Measurements from ENCODE around the gene HMOX2. TPM values are rescaled to one million over a fixed set of nuclear protein-coding genes. Genes with fewer than 3 reads are reported as not detected.

HMOX2 gene
- total RNA-seq, 4 donors from 2014 or later = 46.9 to 94.0 (median 75.0) TPM

DNA sequence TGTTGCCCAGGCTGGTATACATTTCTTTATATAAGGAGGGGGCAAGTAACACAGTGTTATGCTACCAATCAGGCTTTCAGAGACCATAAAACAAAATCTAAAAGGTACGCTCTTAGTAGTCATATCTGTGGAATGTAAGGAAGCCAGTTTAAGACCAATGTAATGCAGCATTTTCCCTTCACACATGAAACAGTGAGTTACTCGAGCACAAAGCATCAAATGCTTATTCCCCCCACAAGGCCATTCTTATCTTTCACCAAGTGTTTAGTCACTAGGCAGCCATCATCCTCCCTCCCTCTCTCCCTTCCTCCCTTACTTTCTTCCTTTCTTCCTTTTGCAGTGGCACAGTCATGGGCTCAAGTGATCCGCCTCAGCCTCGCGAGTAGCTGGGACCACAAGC lies 12.8 kb downstream of the HMOX2 start:
- Histone ChIP-seq H3K4me1 (peaks cover 0 to 39% (median 26%) of the 10 kb centered on the region in 3 donors), H3K27me3 (no peaks in the 10 kb centered on the region), H3K36me3 (peaks cover 0 to 57% (median 3%) of the 10 kb centered on the region in 3 donors), H3K27ac (peak overlapping the region; percentile 13 to 65 (median 59)), H3K4me3 (no peak overlapping the region), H3K9me3 (no peaks in the 10 kb centered on the region)
- intact Hi-C loops (cut with DNase I) = no loop called here
- 91 to 93% methylated on average over 5 of the region's 5 CpGs for WGBS, 2 donors
- no peak for TF ChIP-seq POLR2A (IDR thresholded peaks at IDR 0.05)
- TF ChIP-seq, protein P1, sequence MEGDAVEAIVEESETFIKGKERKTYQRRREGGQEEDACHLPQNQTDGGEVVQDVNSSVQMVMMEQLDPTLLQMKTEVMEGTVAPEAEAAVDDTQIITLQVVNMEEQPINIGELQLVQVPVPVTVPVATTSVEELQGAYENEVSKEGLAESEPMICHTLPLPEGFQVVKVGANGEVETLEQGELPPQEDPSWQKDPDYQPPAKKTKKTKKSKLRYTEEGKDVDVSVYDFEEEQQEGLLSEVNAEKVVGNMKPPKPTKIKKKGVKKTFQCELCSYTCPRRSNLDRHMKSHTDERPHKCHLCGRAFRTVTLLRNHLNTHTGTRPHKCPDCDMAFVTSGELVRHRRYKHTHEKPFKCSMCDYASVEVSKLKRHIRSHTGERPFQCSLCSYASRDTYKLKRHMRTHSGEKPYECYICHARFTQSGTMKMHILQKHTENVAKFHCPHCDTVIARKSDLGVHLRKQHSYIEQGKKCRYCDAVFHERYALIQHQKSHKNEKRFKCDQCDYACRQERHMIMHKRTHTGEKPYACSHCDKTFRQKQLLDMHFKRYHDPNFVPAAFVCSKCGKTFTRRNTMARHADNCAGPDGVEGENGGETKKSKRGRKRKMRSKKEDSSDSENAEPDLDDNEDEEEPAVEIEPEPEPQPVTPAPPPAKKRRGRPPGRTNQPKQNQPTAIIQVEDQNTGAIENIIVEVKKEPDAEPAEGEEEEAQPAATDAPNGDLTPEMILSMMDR (IDR thresholded peaks at IDR 0.05) = no peak
- DNase-seq = no peak

GRCh38 chr16:4491898-4492297 lies 15.7 kb downstream of the HMOX2 start:
- Histone ChIP-seq H3K4me3 (no peak overlapping the region), H3K27ac (no peak overlapping the region), H3K9me3 (no peaks in the 10 kb centered on the region), H3K4me1 (peaks cover under 1 to 59% (median 35%) of the 10 kb centered on the region in 3 donors), H3K36me3 (peaks cover 0 to 36% (median 0%) of the 10 kb centered on the region in 3 donors), H3K27me3 (no peaks in the 10 kb centered on the region)
- DNase-seq = no peak
- 92 to 100% methylated on average over 4 of the region's 4 CpGs for WGBS, 2 donors
- no peak for TF ChIP-seq POLR2A (IDR thresholded peaks at IDR 0.05)
- TF ChIP-seq, protein P1 (IDR thresholded peaks at IDR 0.05) = no peak
- intact Hi-C loops (cut with DNase I) = no loop called here

DNA sequence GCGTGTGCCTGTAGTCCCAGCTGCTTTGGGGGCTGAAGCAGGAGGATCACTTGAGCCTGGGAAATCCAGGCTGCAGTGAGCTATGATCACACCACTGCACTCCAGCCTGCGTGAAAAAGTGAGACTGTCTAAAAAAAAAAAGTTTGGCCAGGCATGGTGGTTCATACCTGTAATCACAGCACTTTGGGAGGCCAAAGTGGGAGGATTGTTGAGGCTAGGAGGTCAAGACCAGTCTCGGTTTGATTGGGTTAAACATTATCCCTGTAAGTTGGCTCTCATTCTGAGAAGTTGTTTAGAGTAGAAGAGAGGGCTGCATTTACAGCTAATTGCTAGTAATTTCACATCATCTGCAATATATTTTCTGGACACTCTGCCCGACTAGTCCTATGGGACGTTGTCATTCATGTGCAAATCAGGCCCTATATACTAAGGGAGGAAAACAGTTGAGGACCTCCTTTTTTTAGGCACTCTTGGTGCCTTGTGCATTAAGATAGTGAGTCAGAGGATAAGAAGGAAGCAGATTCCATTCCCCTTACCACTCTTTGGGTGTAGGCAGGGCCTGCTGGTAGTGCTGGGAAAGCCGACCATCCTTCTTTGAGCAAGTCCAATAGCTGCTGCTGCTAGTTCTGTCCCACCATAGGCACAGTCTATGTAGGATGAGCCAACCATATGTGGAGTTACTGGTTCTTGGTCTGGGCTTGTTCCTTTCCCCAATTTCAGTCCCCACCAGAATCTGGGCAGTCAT lies 18.7 kb downstream of the HMOX2 start:
- H3K9me3 ChIP-seq = no peaks in the 10 kb centered on the region
- peak overlapping the region; percentile 68 to 83 (median 77) for H3K27ac ChIP-seq
- peaks cover 9 to 59% (median 31%) of the 10 kb centered on the region in 3 donors for H3K4me1 ChIP-seq
- DNase-seq = no peak
- H3K27me3 ChIP-seq = no peaks in the 10 kb centered on the region
- 66% methylated on average over 6 of the region's 6 CpGs for WGBS, 2 donors
- intact Hi-C loops (cut with DNase I) = no loop called here
- no peak overlapping the region for H3K4me3 ChIP-seq
- H3K36me3 ChIP-seq = peaks cover 0 to 21% (median 0%) of the 10 kb centered on the region in 3 donors
- TF ChIP-seq, protein P1 (IDR thresholded peaks at IDR 0.05) = no peak
- no peak for TF ChIP-seq POLR2A (IDR thresholded peaks at IDR 0.05)

- no peak overlapping the region for H3K4me3 ChIP-seq
- peaks cover 0 to 17% (median 0%) of the 10 kb centered on the region in 3 donors for H3K36me3 ChIP-seq
- intact Hi-C loops (cut with DNase I) = no loop called here
- peaks cover 16 to 68% (median 40%) of the 10 kb centered on the region in 3 donors for H3K4me1 ChIP-seq
- no peaks in the 10 kb centered on the region for H3K27me3 ChIP-seq
- DNase-seq = no peak
- TF ChIP-seq POLR2A (IDR thresholded peaks at IDR 0.05) = no peak
- TF ChIP-seq, protein P1 (IDR thresholded peaks at IDR 0.05) = no peak
- no peaks in the 10 kb centered on the region for H3K9me3 ChIP-seq
- WGBS, 2 donors = 58 to 79% methylated on average over 2 of the region's 2 CpGs
- H3K27ac ChIP-seq = peak overlapping the region; percentile 68 to 83 (median 77)
Observed at GRCh38 chr16:4495766-4496165, 19.6 kb downstream of the HMOX2 start.

GRCh38 chr16:4496305-4496704 lies 20.1 kb downstream of the HMOX2 start:
- Histone ChIP-seq H3K36me3 (peaks cover 0 to 17% (median 0%) of the 10 kb centered on the region in 3 donors), H3K27me3 (no peaks in the 10 kb centered on the region), H3K9me3 (no peaks in the 10 kb centered on the region), H3K4me1 (peaks cover 18 to 73% (median 45%) of the 10 kb centered on the region in 3 donors), H3K27ac (peak overlapping the region; percentile 73 to 83 (median 77)), H3K4me3 (no peak overlapping the region)
- TF ChIP-seq, protein P1 (IDR thresholded peaks at IDR 0.05) = no peak
- TF ChIP-seq POLR2A (IDR thresholded peaks at IDR 0.05) = no peak
- intact Hi-C loops (cut with DNase I) = no loop called here
- 43 to 52% methylated on average over 4 of the region's 4 CpGs for WGBS, 2 donors
- DNase-seq = no peak
